ENCODE results near the gene EIF3K. TPM values are rescaled to one million over a fixed set of nuclear protein-coding genes. Genes with fewer than 3 reads are reported as not detected.

EIF3K gene
- total and polyA plus RNA-seq, 11 donors, result 447 to 1,239 (median 622) TPM

DNA sequence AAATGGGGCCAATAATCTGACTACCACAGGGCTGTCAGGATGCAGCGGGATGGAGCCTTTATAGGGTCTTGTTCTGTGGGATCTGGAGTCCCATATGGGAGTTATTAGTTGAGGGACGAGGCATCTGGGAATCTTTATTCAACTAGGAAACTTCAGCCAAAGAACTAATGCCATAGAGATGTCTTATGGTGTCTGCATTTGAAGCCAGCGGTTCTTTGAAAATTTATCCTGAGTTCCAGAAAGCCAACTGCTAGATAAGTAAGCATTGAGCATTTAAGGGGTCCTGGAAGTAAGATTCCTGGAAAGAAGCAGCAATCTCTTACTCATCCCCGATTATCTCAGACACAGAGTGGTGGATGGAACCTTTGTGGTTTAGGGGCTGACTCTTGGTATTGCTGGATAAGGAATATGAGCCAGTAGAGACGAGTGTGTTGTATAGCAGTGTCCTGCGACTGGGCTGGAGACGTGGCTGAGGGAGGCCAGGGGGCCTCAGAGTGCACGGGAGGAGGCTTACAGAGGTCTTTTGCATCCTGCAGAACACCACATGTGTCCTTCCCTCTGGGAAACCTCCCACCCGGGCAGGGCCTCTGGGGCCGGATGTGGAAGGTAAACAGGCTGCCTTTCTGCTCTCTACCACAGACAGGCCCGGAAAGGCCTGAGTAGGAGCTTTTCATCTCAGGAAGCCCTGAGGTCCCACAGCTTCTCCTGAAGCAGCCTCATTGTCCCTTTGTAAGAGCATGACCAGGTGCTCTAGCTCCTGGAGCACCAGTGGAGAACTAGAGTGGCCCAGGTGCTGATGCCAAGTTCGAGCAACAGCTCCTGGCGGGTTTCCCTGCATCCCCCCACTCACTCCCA is 57.3 kb downstream of the EIF3K start:
- Histone ChIP-seq H3K9me3 (no peaks in the 10 kb centered on the region), H3K4me3 (no peak overlapping the region)

DNA sequence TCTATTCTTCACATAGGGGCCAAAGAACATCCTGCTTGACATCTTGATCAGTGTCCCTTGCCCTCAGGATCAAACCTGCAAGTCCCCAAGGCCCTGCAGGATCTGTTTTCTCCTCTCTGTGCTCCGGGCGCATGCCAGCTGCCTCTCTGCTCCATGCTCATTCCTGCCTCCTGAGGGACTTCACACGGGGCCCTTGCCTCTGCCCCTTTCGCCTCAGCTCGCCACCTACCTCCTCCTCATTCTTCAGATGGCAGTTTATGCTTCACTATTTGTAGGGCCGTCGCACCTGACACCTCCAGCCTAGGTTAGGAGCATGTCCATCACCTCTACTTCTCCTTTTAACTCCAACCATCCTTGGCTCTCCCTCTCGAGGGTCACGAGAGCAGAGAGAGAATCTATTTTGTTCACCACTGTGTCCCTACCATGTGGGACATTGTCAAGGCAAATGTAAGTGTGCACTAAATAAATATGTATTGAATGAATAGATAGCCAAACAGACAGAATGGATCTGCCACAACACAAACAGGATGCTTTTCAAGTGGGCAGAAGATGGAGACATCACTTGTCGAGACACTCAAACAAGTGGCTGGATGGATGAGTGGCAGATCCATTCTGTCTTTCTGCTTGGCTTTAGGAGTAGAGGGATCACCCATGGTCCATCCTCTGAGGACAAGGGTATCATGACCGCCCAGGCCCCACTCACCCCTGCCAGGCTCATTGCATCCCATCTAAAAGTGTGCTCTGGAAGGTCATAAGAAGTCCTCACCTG is 58.1 kb downstream of the EIF3K start:
- Histone ChIP-seq H3K27ac (peak overlapping the region; percentile 83 to 96 (median 90)), H3K4me1 (peaks cover 36 to 97% (median 87%) of the 10 kb centered on the region in 12 donors), H3K36me3 (peaks cover 0 to 17% (median 7%) of the 10 kb centered on the region in 9 donors), H3K27me3 (no peaks in the 10 kb centered on the region), H3K9me3 (no peaks in the 10 kb centered on the region), H3K4me3 (no peak overlapping the region)
- ATAC-seq (no peak), DNase-seq (no peak)
- 59 to 67% (median 64%) methylated on average over 11 of the region's 11 CpGs for WGBS, 4 donors
- intact Hi-C loops (cut with DNase I), result no loop called here
- TF ChIP-seq, protein P1, sequence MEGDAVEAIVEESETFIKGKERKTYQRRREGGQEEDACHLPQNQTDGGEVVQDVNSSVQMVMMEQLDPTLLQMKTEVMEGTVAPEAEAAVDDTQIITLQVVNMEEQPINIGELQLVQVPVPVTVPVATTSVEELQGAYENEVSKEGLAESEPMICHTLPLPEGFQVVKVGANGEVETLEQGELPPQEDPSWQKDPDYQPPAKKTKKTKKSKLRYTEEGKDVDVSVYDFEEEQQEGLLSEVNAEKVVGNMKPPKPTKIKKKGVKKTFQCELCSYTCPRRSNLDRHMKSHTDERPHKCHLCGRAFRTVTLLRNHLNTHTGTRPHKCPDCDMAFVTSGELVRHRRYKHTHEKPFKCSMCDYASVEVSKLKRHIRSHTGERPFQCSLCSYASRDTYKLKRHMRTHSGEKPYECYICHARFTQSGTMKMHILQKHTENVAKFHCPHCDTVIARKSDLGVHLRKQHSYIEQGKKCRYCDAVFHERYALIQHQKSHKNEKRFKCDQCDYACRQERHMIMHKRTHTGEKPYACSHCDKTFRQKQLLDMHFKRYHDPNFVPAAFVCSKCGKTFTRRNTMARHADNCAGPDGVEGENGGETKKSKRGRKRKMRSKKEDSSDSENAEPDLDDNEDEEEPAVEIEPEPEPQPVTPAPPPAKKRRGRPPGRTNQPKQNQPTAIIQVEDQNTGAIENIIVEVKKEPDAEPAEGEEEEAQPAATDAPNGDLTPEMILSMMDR (IDR thresholded peaks at IDR 0.05), result no peak
- TF ChIP-seq POLR2A (IDR thresholded peaks at IDR 0.05), result no peak

More for the DNA sequence above, 57.3 kb downstream of the EIF3K start:
- Histone ChIP-seq H3K27ac (peak overlapping the region; percentile 83 to 96 (median 90)), H3K36me3 (peaks cover 0 to 17% (median 7%) of the 10 kb centered on the region in 9 donors), H3K4me1 (peaks cover 41 to 97% (median 88%) of the 10 kb centered on the region in 12 donors), H3K27me3 (no peaks in the 10 kb centered on the region)
- WGBS, 4 donors, result 28 to 51% (median 36%) methylated on average over 13 of the region's 13 CpGs
- peak; percentile 4 to 50 (median 6) for ATAC-seq
- intact Hi-C loops (cut with DNase I), result no loop called here
- TF ChIP-seq POLR2A (IDR thresholded peaks at IDR 0.05), result no peak
- TF ChIP-seq, protein P1 (IDR thresholded peaks at IDR 0.05), result peak in 1 of 12 donors; percentile 8
- peak in 3 of 5 donors; percentile 55 to 72 (median 65) for DNase-seq

DNA sequence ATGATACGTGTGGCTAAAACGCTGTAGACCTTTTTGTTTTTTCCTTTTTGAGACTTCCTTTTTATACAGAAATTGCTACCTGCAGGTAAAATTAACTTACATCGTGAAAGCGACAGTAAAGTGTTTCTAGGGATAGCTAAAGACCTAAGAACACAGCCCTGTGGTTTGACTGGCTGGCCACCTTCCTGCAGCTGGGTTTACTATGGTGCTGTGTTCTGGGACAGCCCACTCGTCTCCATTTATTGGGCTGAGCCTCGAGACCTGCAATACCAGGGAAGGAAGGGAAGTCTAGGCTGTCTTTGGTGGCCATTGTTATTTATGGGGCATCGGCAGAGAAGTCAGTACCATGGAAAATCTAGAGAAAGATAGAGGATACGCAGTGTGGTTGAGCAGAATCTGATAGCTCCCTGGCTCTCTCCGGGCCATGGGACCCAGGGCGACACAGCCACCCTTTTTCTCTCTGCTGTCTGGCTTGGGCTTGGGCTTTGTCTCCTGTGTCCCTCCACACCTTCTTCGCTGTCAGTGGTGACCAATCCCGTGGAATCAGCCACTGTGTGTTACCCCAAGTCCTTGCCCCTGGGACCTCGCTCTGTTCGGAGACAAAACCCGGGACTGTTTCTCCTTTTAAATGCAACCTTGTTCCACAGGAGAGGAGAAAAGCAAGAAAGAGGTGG is 59.4 kb downstream of the EIF3K start:
- ATAC-seq (no peak), DNase-seq (no peak)
- peaks cover 27 to 98% (median 90%) of the 10 kb centered on the region in 12 donors for H3K4me1 ChIP-seq
- H3K9me3 ChIP-seq, result no peaks in the 10 kb centered on the region
- TF ChIP-seq POLR2A (IDR thresholded peaks at IDR 0.05), result no peak
- TF ChIP-seq, protein P1 (IDR thresholded peaks at IDR 0.05), result no peak
- WGBS, 4 donors, result 70 to 76% (median 72%) methylated on average over 15 of the region's 15 CpGs
- peaks cover 0 to 17% (median 7%) of the 10 kb centered on the region in 9 donors for H3K36me3 ChIP-seq
- no peaks in the 10 kb centered on the region for H3K27me3 ChIP-seq
- peak overlapping the region in 10 of 12 donors; percentile 34 to 94 (median 88) for H3K27ac ChIP-seq
- intact Hi-C loops (cut with DNase I), result no loop called here
- no peak overlapping the region for H3K4me3 ChIP-seq

All from heart left ventricle (tissue), 16 donors.